ENCODE measurements around the gene PLPP3.

PLPP3 gene

GRCh38 chr1:56548571-56548970 lies 30.8 kb downstream of the PLPP3 start:
- no peak for DNase-seq (ENCODE audit: low read depth in 2 of 2)

GRCh38 chr1:56547977-56548376 lies 31.4 kb downstream of the PLPP3 start:
- DNase-seq (ENCODE audit: low read depth in 2 of 2) = no peak

GRCh38 chr1:56547473-56547872 lies 31.9 kb downstream of the PLPP3 start:
- no peak for DNase-seq (ENCODE audit: low read depth in 2 of 2)

- DNase-seq (ENCODE audit: low read depth in 2 of 2) = no peak
Observed at GRCh38 chr1:56545711-56546110, 33.7 kb downstream of the PLPP3 start.

- no peak for DNase-seq (ENCODE audit: low read depth in 2 of 2)
Observed at GRCh38 chr1:56543783-56544612, 35.4 kb downstream of the PLPP3 start.

- DNase-seq (ENCODE audit: low read depth in 2 of 2) = no peak
Observed at GRCh38 chr1:56542651-56543050, 36.7 kb downstream of the PLPP3 start.

- no peak for DNase-seq (ENCODE audit: low read depth in 2 of 2)
Observed at GRCh38 chr1:56541408-56541807, 38.0 kb downstream of the PLPP3 start.

GRCh38 chr1:56540467-56540866 lies 38.9 kb downstream of the PLPP3 start:
- DNase-seq (ENCODE audit: low read depth in 2 of 2) = no peak

- no peak for DNase-seq (ENCODE audit: low read depth in 2 of 2)
Observed at GRCh38 chr1:56539520-56539931, 39.8 kb downstream of the PLPP3 start.

GRCh38 chr1:56538532-56538931 lies 40.8 kb downstream of the PLPP3 start:
- no peak for DNase-seq (ENCODE audit: low read depth in 2 of 2)

- no peak for DNase-seq (ENCODE audit: low read depth in 2 of 2)
Observed at GRCh38 chr1:56537660-56538059, 41.7 kb downstream of the PLPP3 start.

GRCh38 chr1:56535939-56536338 lies 43.4 kb downstream of the PLPP3 start:
- DNase-seq (ENCODE audit: low read depth in 2 of 2) = no peak

GRCh38 chr1:56535362-56535761 lies 44.0 kb downstream of the PLPP3 start:
- no peak for DNase-seq (ENCODE audit: low read depth in 2 of 2)

GRCh38 chr1:56534130-56534651 lies 45.2 kb downstream of the PLPP3 start:
- DNase-seq (ENCODE audit: low read depth in 2 of 2) = no peak

- no peak for DNase-seq (ENCODE audit: low read depth in 2 of 2)
Observed at GRCh38 chr1:56533621-56534020, 45.7 kb downstream of the PLPP3 start.

GRCh38 chr1:56533197-56533596 lies 46.2 kb downstream of the PLPP3 start:
- no peak for DNase-seq (ENCODE audit: low read depth in 2 of 2)

GRCh38 chr1:56532350-56532683 lies 47.0 kb downstream of the PLPP3 start:
- peak; percentile 51 to 58 for DNase-seq (ENCODE audit: low read depth in 2 of 2)

GRCh38 chr1:56531624-56532349 lies 47.6 kb downstream of the PLPP3 start:
- no peak for DNase-seq (ENCODE audit: low read depth in 2 of 2)

GRCh38 chr1:56529801-56530200 lies 49.6 kb downstream of the PLPP3 start:
- no peak for DNase-seq (ENCODE audit: low read depth in 2 of 2)

- DNase-seq (ENCODE audit: low read depth in 2 of 2) = no peak
Observed at GRCh38 chr1:56527548-56528302, 51.6 kb downstream of the PLPP3 start.

- no peak for DNase-seq (ENCODE audit: low read depth in 2 of 2)
Observed at GRCh38 chr1:56526571-56527174, 52.7 kb downstream of the PLPP3 start.

- no peak for DNase-seq (ENCODE audit: low read depth in 2 of 2)
Observed at GRCh38 chr1:56525489-56526041, 53.8 kb downstream of the PLPP3 start.
